ENCODE results near the gene TSPEAR.

- TF ChIP-seq EZH2 (IDR thresholded peaks at IDR 0.05; ENCODE audit: borderline replicate concordance, insufficient read depth, low read depth, low read length, poor library complexity, severe bottlenecking) = no peak
- TF ChIP-seq CTCF (IDR thresholded peaks at IDR 0.05) = no peak
Observed at GRCh38 chr21:44684077-44684476, 27.3 kb downstream of the TSPEAR start.

All from B cell (primary cell).